ENCODE measurements around the gene FRG2B. TPM values are rescaled to one million over a fixed set of nuclear protein-coding genes. Genes with fewer than 3 reads are reported as not detected.
"Not testable (repeated sequence)": the region's sequence is repeated elsewhere in the genome, so short reads cannot be mapped to it uniquely, and the experiment has no call there.

The FRG2B gene
- total RNA-seq, 1 donor from 2014 or later: not detected

- H3K9me3 ChIP-seq (ENCODE audit: insufficient read depth, low read depth, low read length): no peaks in the 10 kb centered on the region
- H3K4me3 ChIP-seq (ENCODE audit: insufficient read depth, low read depth, low read length): no peak overlapping the region
- DNase-seq (ENCODE audit: low read depth) (no peak), FAIRE-seq (no peak)
- H3K27me3 ChIP-seq (ENCODE audit: insufficient read depth, low read length): no peaks in the 10 kb centered on the region
- TF ChIP-seq EZH2 (IDR thresholded peaks at IDR 0.05; ENCODE audit: insufficient read depth, low read length) (no peak), CTCF (IDR thresholded peaks at IDR 0.05; ENCODE audit: insufficient read depth, low read depth, low read length) (no peak)
- H3K4me1 Mint-ChIP-seq (ENCODE audit: low read depth, unreplicated experiment): no peaks in the 10 kb centered on the region
- H3K4me3 Mint-ChIP-seq (ENCODE audit: unreplicated experiment): no peak overlapping the region
- no peak overlapping the region for H3K27ac ChIP-seq (ENCODE audit: low read depth, low read length)
- H3K4me2 ChIP-seq (ENCODE audit: low read length): no peak overlapping the region
- no peak overlapping the region for H2AFZ ChIP-seq (ENCODE audit: low read depth, low read length)
- no peaks in the 10 kb centered on the region for H3K36me3 Mint-ChIP-seq (ENCODE audit: low read depth, unreplicated experiment)
- H3K27me3 Mint-ChIP-seq (ENCODE audit: low read depth, unreplicated experiment): peaks cover 11% of the 10 kb centered on the region
- no peaks in the 10 kb centered on the region for H4K20me1 ChIP-seq (ENCODE audit: insufficient read depth, low read length)
- no peaks in the 10 kb centered on the region for H3K36me3 ChIP-seq (ENCODE audit: insufficient read depth, low read length)
- H3K4me1 ChIP-seq (ENCODE audit: insufficient read depth, low read length): no peaks in the 10 kb centered on the region
- no peaks in the 10 kb centered on the region for H3K9me3 Mint-ChIP-seq (ENCODE audit: unreplicated experiment)
- no peak overlapping the region for H3K9ac ChIP-seq (ENCODE audit: low read length)
- no peak overlapping the region for H3K27ac Mint-ChIP-seq (ENCODE audit: unreplicated experiment)
- no peaks in the 10 kb centered on the region for H3K79me2 ChIP-seq (ENCODE audit: insufficient read depth, low read length)
Observed at GRCh38 chr10:133592716-133593115, 33.9 kb downstream of the FRG2B start.

DNA sequence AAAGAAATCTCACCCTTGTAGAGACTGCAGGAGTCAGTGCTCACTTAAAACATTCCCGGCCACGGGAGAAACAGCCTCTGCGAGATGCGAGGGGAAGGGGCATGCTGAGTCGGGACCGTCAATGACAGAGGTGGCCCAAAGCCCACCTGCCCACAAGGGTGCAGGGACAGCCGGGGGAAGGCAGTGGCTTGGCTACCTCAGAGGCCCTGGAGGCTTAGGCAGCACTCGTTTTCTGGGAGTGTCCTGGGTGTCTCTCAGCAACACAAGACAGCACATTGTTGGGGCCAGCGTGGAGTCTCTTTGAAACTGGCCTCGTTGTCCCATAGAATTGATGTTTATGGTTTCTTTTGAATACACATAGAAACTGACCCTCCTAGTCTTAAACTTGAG lies 35.6 kb downstream of the FRG2B start:
- H3K36me3 ChIP-seq (ENCODE audit: insufficient read depth, low read length): no peaks in the 10 kb centered on the region
- DNase-seq (ENCODE audit: low read depth): no peak
- no peak overlapping the region for H3K27ac ChIP-seq (ENCODE audit: low read depth, low read length)
- no peaks in the 10 kb centered on the region for H3K79me2 ChIP-seq (ENCODE audit: insufficient read depth, low read length)
- Mint-ChIP-seq H3K4me3 (ENCODE audit: unreplicated experiment) (no peak overlapping the region), H3K9me3 (ENCODE audit: unreplicated experiment) (no peaks in the 10 kb centered on the region), H3K4me1 (ENCODE audit: low read depth, unreplicated experiment) (no peaks in the 10 kb centered on the region), H3K27ac (ENCODE audit: unreplicated experiment) (no peak overlapping the region), H3K27me3 (ENCODE audit: low read depth, unreplicated experiment) (peaks cover 14% of the 10 kb centered on the region), H3K36me3 (ENCODE audit: low read depth, unreplicated experiment) (no peaks in the 10 kb centered on the region)
- TF ChIP-seq CTCF (IDR thresholded peaks at IDR 0.05; ENCODE audit: insufficient read depth, low read depth, low read length) (no peak), EZH2 (IDR thresholded peaks at IDR 0.05; ENCODE audit: insufficient read depth, low read length) (no peak)
- no peak overlapping the region for H3K4me3 ChIP-seq (ENCODE audit: insufficient read depth, low read depth, low read length)
- no peaks in the 10 kb centered on the region for H4K20me1 ChIP-seq (ENCODE audit: insufficient read depth, low read length)
- H2AFZ ChIP-seq (ENCODE audit: low read depth, low read length): no peak overlapping the region
- no peaks in the 10 kb centered on the region for H3K9me3 ChIP-seq (ENCODE audit: insufficient read depth, low read depth, low read length)
- H3K27me3 ChIP-seq (ENCODE audit: insufficient read depth, low read length): no peaks in the 10 kb centered on the region
- no peak for FAIRE-seq
- H3K4me2 ChIP-seq (ENCODE audit: low read length): no peak overlapping the region
- H3K9ac ChIP-seq (ENCODE audit: low read length): no peak overlapping the region
- no peaks in the 10 kb centered on the region for H3K4me1 ChIP-seq (ENCODE audit: insufficient read depth, low read length)

GRCh38 chr10:133590226-133590969 lies 36.2 kb downstream of the FRG2B start:
- H3K9me3 Mint-ChIP-seq (ENCODE audit: unreplicated experiment): no peaks in the 10 kb centered on the region
- DNase-seq (ENCODE audit: low read depth) (no peak), FAIRE-seq (no peak)
- H3K79me2 ChIP-seq (ENCODE audit: insufficient read depth, low read length): no peaks in the 10 kb centered on the region
- no peaks in the 10 kb centered on the region for H3K4me1 ChIP-seq (ENCODE audit: insufficient read depth, low read length)
- H3K9ac ChIP-seq (ENCODE audit: low read length): no peak overlapping the region
- no peak overlapping the region for H3K4me3 Mint-ChIP-seq (ENCODE audit: unreplicated experiment)
- H3K9me3 ChIP-seq (ENCODE audit: insufficient read depth, low read depth, low read length): no peaks in the 10 kb centered on the region
- H3K4me3 ChIP-seq (ENCODE audit: insufficient read depth, low read depth, low read length): no peak overlapping the region
- TF ChIP-seq CTCF (IDR thresholded peaks at IDR 0.05; ENCODE audit: insufficient read depth, low read depth, low read length) (no peak), EZH2 (IDR thresholded peaks at IDR 0.05; ENCODE audit: insufficient read depth, low read length) (no peak)
- no peak overlapping the region for H3K4me2 ChIP-seq (ENCODE audit: low read length)
- no peak overlapping the region for H2AFZ ChIP-seq (ENCODE audit: low read depth, low read length)
- no peaks in the 10 kb centered on the region for H3K36me3 Mint-ChIP-seq (ENCODE audit: low read depth, unreplicated experiment)
- H3K27me3 ChIP-seq (ENCODE audit: insufficient read depth, low read length): no peaks in the 10 kb centered on the region
- no peak overlapping the region for H3K27ac ChIP-seq (ENCODE audit: low read depth, low read length)
- no peak overlapping the region for H3K27ac Mint-ChIP-seq (ENCODE audit: unreplicated experiment)
- H3K36me3 ChIP-seq (ENCODE audit: insufficient read depth, low read length): no peaks in the 10 kb centered on the region
- H4K20me1 ChIP-seq (ENCODE audit: insufficient read depth, low read length): no peaks in the 10 kb centered on the region
- H3K4me1 Mint-ChIP-seq (ENCODE audit: low read depth, unreplicated experiment): no peaks in the 10 kb centered on the region
- peaks cover 14% of the 10 kb centered on the region for H3K27me3 Mint-ChIP-seq (ENCODE audit: low read depth, unreplicated experiment)

GRCh38 chr10:133577037-133577436 lies 49.6 kb downstream of the FRG2B start:
- not testable (repeated sequence) for H3K9ac ChIP-seq (ENCODE audit: low read length); H3K9me3 Mint-ChIP-seq (ENCODE audit: unreplicated experiment); H3K27me3 Mint-ChIP-seq (ENCODE audit: low read depth, unreplicated experiment); H3K4me1 ChIP-seq (ENCODE audit: insufficient read depth, low read length); H3K79me2 ChIP-seq (ENCODE audit: insufficient read depth, low read length); H3K27ac ChIP-seq (ENCODE audit: low read depth, low read length); H3K4me3 ChIP-seq (ENCODE audit: insufficient read depth, low read depth, low read length); H3K4me1 Mint-ChIP-seq (ENCODE audit: low read depth, unreplicated experiment); H3K4me3 Mint-ChIP-seq (ENCODE audit: unreplicated experiment); H3K9me3 ChIP-seq (ENCODE audit: insufficient read depth, low read depth, low read length); H3K27ac Mint-ChIP-seq (ENCODE audit: unreplicated experiment); H3K36me3 Mint-ChIP-seq (ENCODE audit: low read depth, unreplicated experiment); H3K4me2 ChIP-seq (ENCODE audit: low read length); H3K36me3 ChIP-seq (ENCODE audit: insufficient read depth, low read length); DNase-seq (ENCODE audit: low read depth); H2AFZ ChIP-seq (ENCODE audit: low read depth, low read length); H3K27me3 ChIP-seq (ENCODE audit: insufficient read depth, low read length); H4K20me1 ChIP-seq (ENCODE audit: insufficient read depth, low read length); FAIRE-seq

All from astrocyte (in vitro differentiated cells and primary cell).